HG03025 (cell line): ENCODE results near the gene SLC23A2.
"Not testable (repeated sequence)": the region's sequence is repeated elsewhere in the genome, so short reads cannot be mapped to it uniquely, and the experiment has no call there.

Source experiments
- ATAC-seq: cut with Tn5 transposase; IDR thresholded peaks from one replicate; pipeline ENCODE4 v1.9.1; 2021; ENCODE audit warnings: mild to moderate bottlenecking, moderate library complexity; ENCODE audit not compliant: unreplicated experiment, low FRiP score

SLC23A2 gene

GRCh38 chr20:4854561-4854901, 146.8 kb downstream of the SLC23A2 start:
- ATAC-seq, result no peak

DNA sequence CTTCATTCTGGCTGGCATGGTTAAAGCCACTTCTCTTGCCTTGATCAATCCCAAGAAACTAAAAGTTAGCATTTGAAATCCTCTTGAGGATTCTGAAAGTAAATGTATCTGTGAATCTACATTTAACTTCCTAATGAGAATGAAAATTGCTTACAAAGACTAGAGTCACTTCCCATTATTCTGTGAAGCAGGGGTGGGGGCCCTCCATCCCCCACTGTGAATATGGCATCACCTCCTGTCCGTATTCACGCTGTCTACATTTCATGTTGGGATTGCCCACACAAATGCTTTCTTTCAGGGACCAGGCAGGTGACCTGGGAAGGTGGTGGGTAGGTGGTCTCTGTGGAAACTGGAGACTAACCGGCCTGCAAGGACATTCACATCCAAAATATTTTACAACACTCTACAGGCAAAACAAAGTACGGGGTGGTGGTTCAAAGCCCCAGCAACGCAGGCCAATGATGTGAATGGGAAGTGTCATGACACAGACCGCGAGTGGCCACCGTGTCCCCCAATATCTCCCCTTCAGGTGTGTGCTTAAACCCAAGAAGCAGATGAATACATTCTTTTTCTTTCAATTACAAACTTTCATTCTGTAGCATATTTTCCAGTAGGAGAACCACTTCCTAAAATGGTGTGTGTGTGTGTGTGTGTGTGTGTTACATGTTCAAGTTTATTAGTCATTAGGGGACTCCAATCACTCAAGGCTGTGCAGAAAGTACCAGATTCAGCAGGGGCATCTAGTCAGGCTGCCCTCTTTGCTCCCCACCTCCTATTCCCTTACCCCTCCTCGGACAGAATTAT, 147.4 kb downstream of the SLC23A2 start:
- ATAC-seq, result no peak

DNA sequence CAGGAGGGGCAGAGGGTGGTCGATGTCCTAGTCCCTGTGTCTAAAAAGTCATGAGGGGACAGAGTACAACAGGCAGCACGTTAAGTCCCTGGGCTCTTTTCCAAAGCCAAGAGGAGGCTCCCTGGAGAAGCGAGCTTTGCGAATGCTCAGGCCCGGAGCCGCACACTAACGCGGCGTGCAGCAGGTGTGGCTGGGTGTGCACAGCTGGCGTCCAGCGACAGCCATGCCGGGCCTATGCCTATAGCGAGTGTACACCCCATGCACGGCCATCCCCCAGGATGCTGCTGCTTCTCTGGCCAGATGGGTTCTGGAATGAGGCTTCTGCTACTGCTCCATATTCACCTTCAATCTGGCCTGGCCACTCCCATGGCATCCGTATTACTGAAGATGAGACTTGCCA, 148.3 kb downstream of the SLC23A2 start:
- no peak for ATAC-seq

- ATAC-seq, result no peak
These were observed 150.3 kb downstream of the SLC23A2 start for GRCh38 chr20:4850960-4851359.

DNA sequence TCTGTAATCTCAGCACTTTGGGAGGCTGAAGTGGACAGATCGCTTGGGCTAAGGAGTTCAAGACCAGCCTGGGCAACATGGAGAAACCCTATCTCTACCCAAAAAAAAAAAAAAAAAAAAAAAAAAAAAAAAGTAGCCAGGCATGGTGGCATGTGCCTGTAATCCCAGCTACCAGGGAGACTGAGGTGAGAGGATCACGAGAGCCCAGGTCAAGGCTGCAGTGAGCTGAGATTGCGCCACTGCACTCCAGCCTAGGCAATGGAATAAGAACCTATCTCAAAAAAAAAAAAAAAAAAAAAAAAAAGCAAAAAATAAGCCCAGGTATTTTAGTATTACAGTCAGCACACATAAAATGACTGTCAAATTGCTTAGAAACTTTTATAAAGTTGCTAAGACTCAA, 152.5 kb downstream of the SLC23A2 start:
- not testable (repeated sequence) for ATAC-seq

GRCh38 chr20:4848041-4848440, 153.3 kb downstream of the SLC23A2 start:
- no peak for ATAC-seq

- no peak for ATAC-seq
These were observed 154.5 kb downstream of the SLC23A2 start for GRCh38 chr20:4846821-4847220.

GRCh38 chr20:4844751-4845465, 156.4 kb downstream of the SLC23A2 start:
- no peak for ATAC-seq

DNA sequence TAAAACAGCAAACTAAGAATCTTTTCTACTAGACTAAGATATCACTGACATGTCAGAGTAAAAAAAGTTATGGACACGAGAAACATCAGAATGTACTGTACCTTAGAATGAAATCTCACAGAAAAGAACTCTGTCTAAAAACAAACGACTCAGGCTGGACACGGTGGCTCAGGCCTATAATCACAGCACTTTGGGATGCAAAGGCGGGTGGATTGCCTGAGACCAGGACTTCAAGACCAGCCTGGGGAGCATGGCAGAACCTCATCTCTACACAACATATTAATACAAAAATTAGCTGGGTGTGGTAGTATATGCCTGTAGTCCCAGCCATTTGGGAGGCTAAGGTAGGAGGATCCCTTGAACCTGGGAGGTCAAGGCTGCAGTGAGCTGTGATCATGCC, 157.0 kb downstream of the SLC23A2 start:
- no peak for ATAC-seq

DNA sequence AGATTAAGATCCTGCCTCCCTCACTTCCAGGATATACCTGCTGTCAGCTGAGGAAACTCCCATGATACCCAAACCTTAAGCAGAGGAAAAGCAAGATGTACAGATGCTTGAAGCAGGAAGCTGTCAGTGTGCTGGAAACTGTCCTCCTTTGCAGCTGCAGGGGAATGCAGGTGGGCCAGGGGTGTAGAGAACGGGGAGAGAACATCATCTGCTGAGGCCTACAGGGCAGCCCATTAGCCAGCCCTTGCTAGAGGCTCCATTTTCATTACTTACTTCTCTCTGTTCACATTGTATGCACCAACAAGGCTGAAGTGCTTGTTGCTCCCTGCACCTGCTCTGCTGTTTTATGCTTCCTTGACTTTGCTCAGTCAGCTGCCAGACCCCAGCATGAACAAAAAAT, 160.5 kb downstream of the SLC23A2 start:
- no peak for ATAC-seq

DNA sequence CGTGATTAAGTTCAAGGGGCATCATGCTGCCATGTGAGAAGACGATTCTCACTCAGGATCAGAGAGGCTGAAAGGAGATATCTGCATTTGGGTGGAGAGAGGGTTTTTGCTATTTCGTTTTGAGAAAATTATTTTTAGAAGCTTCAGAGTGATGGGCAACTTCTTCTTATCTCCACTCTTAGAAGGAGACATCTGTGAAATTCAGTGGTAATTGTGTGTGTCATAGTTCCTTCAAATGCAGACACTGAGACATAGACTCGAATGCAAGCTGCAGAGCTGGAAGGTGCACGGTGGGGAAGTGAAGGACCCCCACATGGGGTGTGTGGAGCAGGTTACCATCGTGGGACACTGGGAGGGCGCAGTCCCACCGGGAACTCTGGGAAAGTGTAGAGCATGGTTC, 162.8 kb downstream of the SLC23A2 start:
- ATAC-seq, result no peak

DNA sequence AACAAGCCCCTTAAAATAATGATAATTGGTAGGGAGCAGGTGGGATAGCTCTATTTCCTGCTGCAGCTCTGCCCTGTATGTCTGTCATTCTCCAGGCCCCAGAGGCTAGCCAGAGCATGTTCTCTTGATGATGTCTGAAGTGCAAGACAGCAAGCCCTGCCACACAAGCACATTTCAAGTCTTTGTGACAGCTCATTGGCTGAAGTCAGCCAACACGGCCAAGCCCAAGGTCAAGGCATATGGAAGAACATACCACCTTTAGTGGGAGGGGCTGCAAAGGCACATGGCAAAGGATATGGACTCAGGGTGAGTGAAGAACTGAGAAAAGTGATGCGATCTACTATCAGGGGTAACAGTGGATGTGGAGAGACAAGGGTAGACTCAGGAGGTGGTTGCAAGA, 163.6 kb downstream of the SLC23A2 start:
- no peak for ATAC-seq

DNA sequence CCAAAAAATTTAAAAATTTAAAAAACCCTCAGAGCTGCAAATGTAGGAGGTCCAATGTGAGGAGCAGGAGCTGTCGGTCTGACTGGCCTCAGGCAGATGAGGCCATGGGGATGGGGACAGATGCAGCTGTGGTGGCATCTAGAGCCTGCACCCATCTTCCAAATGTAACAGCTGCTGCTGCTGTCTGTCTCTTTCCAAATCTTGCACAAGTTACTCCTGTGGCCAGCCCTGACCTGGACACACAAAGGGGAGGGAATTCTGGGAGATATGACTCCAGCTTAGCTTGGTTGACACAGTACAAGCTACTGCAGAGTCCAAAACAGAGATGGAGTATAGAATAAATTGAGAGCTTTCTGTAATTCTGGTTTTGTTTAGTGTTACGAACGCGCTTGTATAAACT, 164.4 kb downstream of the SLC23A2 start:
- ATAC-seq, result no peak

- ATAC-seq, result no peak
These were observed 164.8 kb downstream of the SLC23A2 start for GRCh38 chr20:4836473-4836872.

- no peak for ATAC-seq
These were observed 165.8 kb downstream of the SLC23A2 start for GRCh38 chr20:4835244-4836177.

- no peak for ATAC-seq
These were observed 168.1 kb downstream of the SLC23A2 start for GRCh38 chr20:4833074-4833728.

GRCh38 chr20:4832469-4832868, 168.8 kb downstream of the SLC23A2 start:
- ATAC-seq, result no peak

DNA sequence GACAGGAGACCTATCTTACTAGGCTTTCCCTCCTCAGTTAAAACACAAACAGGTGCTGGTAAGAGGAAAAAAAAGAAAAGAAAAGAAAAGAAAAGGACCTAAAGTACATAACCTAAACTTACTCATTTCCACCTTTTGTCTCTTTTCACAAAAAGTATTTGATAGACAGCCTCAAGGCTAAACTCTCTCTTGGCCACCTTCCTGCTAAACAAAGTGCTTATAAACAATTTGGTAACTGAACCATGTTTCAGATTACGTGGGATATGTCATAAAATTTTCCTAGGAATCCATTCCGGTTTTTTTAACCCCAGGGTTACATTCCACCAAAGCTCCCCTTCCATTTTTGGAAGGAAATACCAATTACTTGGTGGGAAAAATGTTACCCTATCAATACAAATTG, 170.6 kb downstream of the SLC23A2 start:
- ATAC-seq, result no peak

GRCh38 chr20:4830259-4830658, 171.1 kb downstream of the SLC23A2 start:
- no peak for ATAC-seq

DNA sequence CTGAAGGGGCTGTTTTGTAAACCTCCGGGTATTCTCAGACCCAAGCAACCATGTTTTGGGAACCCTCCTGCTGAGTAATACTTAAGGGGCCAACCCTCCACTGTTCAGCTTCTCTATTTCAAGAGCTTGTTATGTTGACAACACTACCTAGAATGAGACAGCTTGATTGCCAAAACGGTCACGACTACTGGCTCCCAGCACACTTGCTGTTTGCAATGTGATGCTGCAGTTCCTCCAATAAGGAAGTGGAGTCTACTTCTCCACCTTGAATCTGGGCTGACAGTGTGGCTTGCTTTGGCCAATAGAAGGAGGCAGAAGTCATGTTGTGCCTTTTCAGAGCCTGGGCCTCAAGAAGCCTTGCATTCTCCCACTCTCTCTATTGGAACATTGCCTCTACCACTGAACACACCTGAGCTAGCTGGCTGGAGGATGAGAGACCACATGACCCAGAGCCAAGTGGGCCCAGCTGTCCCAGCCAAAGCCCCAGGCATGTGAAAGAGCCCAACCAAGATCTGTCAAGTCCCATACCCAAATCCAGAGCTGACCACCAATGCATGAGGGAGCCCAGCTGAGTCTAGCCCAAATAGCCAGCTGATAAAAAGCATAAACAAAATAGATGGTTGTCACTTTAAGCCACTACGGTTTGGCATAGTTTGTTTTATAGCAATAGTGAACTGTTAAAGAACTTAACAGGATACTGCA, 171.6 kb downstream of the SLC23A2 start:
- no peak for ATAC-seq
